Measurements from ENCODE around the gene HCFC1R1. TPM values are rescaled to one million over a fixed set of nuclear protein-coding genes. Genes with fewer than 3 reads are reported as not detected.

Gene HCFC1R1
- total RNA-seq, 1 donor from 2014 or later = 50.8 TPM

DNA sequence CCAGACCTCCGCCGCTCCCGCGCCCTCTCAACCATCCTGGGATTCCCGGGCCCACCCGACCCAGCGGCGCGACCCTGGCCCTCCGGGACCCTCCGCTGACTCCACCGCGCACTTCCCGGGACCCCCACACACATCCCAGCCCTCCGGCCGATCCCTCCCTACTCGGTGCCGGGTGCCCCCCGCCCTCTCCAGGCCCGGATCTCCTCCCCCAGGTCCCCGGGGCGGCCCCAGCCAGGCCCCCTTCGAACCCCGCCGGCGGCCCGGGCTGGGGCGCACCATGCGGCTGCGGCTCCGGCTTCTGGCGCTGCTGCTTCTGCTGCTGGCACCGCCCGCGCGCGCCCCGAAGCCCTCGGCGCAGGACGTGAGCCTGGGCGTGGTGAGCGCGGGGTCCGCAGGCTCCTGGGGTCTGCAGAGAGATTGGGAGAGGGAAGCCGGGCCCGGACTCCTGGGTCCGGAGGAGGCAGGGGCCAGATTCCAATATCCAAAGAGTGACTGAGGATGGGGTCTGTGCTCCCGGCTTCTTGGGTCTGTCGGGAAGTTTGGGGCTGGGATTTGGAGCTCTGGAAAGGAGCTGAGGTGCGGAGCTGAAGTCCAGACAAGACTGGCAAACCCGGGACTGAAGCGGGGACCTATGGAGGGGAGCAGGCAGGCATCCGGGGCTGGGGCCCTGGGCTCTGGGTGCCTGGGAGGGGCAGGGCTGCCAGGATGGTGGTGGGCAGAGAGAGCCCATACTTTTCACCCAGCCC is 23.1 kb upstream of the HCFC1R1 start:
- Histone ChIP-seq H3K4me1 (peaks cover 16 to 17% of the 10 kb centered on the region in 2 donors), H3K27me3 (peaks cover 38% of the 10 kb centered on the region), H3K27ac (no peak overlapping the region), H3K4me3 (peak overlapping the region; percentile 47 to 68), H3K36me3 (no peaks in the 10 kb centered on the region), H3K9me3 (no peaks in the 10 kb centered on the region)
- TF ChIP-seq, protein P1, sequence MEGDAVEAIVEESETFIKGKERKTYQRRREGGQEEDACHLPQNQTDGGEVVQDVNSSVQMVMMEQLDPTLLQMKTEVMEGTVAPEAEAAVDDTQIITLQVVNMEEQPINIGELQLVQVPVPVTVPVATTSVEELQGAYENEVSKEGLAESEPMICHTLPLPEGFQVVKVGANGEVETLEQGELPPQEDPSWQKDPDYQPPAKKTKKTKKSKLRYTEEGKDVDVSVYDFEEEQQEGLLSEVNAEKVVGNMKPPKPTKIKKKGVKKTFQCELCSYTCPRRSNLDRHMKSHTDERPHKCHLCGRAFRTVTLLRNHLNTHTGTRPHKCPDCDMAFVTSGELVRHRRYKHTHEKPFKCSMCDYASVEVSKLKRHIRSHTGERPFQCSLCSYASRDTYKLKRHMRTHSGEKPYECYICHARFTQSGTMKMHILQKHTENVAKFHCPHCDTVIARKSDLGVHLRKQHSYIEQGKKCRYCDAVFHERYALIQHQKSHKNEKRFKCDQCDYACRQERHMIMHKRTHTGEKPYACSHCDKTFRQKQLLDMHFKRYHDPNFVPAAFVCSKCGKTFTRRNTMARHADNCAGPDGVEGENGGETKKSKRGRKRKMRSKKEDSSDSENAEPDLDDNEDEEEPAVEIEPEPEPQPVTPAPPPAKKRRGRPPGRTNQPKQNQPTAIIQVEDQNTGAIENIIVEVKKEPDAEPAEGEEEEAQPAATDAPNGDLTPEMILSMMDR (IDR thresholded peaks at IDR 0.05) = no peak
- DNase-seq (ENCODE audit: low spot score in 2 of 2) = no peak
- intact Hi-C loops (cut with DNase I) = no loop called here

DNA sequence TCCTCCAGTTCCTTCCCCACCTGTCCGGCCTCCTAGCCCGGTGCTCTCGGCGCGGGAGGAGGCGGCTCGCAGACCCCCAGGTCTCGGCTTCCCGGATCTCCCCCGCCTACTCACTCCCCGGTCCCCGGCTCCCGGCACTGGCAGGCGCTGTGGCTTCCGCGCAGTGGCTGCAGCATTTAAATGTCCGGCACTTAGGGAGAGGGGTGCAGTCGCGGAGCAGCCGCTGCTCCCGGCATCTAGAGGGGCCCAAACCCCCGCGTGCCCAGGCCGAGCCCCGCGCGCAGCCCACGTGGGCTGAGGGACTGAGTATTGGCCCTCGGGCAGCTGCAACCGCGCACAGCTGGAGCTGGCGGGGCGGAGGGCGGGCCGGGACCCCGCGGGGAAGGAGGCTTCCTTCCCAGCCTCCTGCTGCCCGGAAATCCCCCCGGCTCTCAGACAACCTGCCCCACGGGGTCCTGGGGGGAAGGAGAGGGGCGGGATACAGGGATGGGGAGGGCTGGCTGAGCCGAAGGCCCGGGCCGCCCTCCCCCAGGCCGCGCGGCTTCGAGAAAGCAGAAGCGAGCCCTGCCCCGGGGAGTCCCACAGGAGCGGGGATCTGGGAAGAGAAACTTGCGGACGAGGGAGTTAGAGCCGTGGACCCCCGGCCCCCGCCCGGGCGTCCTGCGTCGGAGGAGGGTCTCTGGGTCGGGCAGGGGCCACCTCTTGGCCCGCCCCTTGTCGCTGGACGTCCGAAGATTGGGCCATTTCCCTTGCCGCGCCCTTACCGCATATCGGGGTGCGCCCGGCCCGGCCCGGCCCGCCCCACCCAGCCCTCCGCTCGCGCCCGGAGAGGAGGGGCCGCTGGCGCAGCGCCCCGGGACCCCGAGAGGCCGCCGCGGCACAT is 22.3 kb upstream of the HCFC1R1 start, which contains the start of gene MMP25:
TSS of gene MMP25 (plus strand) at position 804 of the 883 bp plus-strand sequence. CDS start 357 bp downstream, outside the sequence.
- TF ChIP-seq, protein P1 (IDR thresholded peaks at IDR 0.05) = no peak
- intact Hi-C loops (cut with DNase I) = no loop called here
- no peak for DNase-seq (ENCODE audit: low spot score in 2 of 2)
- no peaks in the 10 kb centered on the region for H3K9me3 ChIP-seq
- peaks cover 16 to 17% of the 10 kb centered on the region in 2 donors for H3K4me1 ChIP-seq
- H3K27ac ChIP-seq = no peak within 1 kb of the TSS
- peaks cover 38% of the 10 kb centered on the region for H3K27me3 ChIP-seq
- H3K4me3 ChIP-seq = peak within 1 kb of the TSS; percentile 47 to 68
- no peaks in the 10 kb centered on the region for H3K36me3 ChIP-seq

DNA sequence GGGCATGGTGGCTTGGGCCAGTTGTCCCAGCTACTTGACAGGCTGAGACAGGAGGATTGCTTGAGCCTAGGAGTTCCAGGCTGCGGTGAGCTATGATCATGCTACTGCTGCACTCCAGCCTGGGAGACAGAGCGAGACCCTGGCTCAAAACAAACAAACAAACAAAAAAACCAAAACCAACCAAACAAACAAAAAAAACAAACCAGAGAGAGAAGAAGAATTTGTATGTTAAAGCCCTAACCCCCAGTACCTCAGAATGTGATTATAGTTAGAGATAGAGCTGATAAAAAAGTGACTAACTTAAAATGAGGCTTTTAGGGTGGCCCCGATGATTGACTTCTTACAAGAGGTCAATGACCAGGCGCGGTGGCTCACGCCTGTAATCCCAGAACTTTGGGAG is 21.0 kb upstream of the HCFC1R1 start:
- Histone ChIP-seq H3K27me3 (peaks cover 38% of the 10 kb centered on the region), H3K4me3 (no peak overlapping the region), H3K9me3 (no peaks in the 10 kb centered on the region), H3K36me3 (no peaks in the 10 kb centered on the region), H3K4me1 (peaks cover 16 to 17% of the 10 kb centered on the region in 2 donors), H3K27ac (no peak overlapping the region)
- intact Hi-C loops (cut with DNase I) = no loop called here
- no peak for DNase-seq (ENCODE audit: low spot score in 2 of 2)
- TF ChIP-seq, protein P1 (IDR thresholded peaks at IDR 0.05) = no peak

DNA sequence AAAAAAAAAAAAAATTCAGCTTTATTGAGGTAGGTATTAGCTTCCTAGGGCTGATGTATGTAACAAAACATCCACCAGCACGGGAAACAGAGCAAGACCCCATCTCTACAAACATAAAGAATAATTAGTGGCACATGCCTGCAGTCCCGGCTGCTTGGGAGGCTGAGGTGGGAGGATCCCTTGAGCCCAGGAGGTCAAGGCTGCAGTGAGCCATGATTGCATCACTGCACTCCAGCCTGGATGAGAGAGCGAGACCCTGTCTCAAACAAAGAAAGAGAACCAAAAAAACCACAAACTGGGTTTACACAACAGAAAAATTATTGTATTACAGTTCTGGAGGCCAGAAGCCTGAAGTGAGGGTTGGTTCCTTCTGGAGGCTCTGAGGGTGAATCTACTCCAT is 18.6 kb upstream of the HCFC1R1 start:
- Histone ChIP-seq H3K9me3 (no peaks in the 10 kb centered on the region), H3K4me3 (no peak overlapping the region), H3K27me3 (peaks cover 42% of the 10 kb centered on the region), H3K4me1 (peaks cover 16 to 17% of the 10 kb centered on the region in 2 donors), H3K27ac (no peak overlapping the region), H3K36me3 (no peaks in the 10 kb centered on the region)
- TF ChIP-seq, protein P1 (IDR thresholded peaks at IDR 0.05) = no peak
- no peak for DNase-seq (ENCODE audit: low spot score in 2 of 2)
- intact Hi-C loops (cut with DNase I) = no loop called here

DNA sequence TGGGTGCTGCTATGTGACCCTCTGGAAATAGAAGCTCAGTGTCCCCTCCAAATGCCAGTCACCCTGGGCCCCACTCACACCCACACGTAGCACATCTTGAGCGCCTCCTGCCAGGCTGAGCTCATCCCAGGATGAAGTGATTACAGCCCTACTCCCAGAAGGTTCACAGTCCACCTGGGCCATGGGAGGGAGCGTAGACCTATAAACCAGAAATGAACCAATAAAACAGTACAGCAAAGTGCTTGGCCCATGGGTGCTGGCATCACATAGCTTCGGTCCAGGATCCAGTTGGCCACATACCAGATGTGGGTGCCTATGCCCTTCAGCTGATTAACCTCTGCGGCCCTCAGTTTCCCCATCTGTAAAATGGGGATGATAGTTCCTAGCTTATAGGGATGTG is 15.2 kb upstream of the HCFC1R1 start:
- TF ChIP-seq, protein P1 (IDR thresholded peaks at IDR 0.05) = no peak
- Histone ChIP-seq H3K27me3 (peaks cover 32% of the 10 kb centered on the region), H3K4me1 (no peaks in the 10 kb centered on the region), H3K27ac (no peak overlapping the region), H3K9me3 (no peaks in the 10 kb centered on the region), H3K4me3 (no peak overlapping the region), H3K36me3 (no peaks in the 10 kb centered on the region)
- intact Hi-C loops (cut with DNase I) = no loop called here
- no peak for DNase-seq (ENCODE audit: low spot score in 2 of 2)

Data from ascending aorta (tissue), 2 donors.